HEK293 (cell line): ENCODE measurements around the gene LRRN4CL.

Experiments used
- FEZF1 ChIP-seq: fragments of 450-650 bp; formaldehyde crosslinking; IDR thresholded peaks from 2 replicates; pipeline ENCODE4 v1.5.1; 2016; ENCODE audit warnings: missing biosample characterization, missing genetic modification characterization
- GFI1B ChIP-seq: fragments of 450-650 bp; formaldehyde crosslinking; IDR thresholded peaks from 2 replicates; pipeline ENCODE4 v1.5.1; 2016; ENCODE audit warnings: missing biosample characterization, missing genetic modification characterization
- KLF16 ChIP-seq: fragments of 450-650 bp; formaldehyde crosslinking; IDR thresholded peaks from 2 replicates; pipeline ENCODE4 v1.5.1; 2017; ENCODE audit warnings: missing biosample characterization, missing genetic modification characterization
- PRDM1 ChIP-seq: fragments of 450-650 bp; formaldehyde crosslinking; IDR thresholded peaks from 2 replicates; pipeline ENCODE4; 2016; ENCODE audit warnings: missing biosample characterization, missing genetic modification characterization
- SCRT1 ChIP-seq: fragments of 450-650 bp; formaldehyde crosslinking; IDR thresholded peaks from 2 replicates; pipeline ENCODE4 v1.5.1; 2016; ENCODE audit warnings: missing biosample characterization, missing genetic modification characterization, borderline replicate concordance
- SETDB1 ChIP-seq: IDR thresholded peaks from one replicate; pipeline ENCODE4 v1.6.1; 2017; ENCODE audit warnings: mild to moderate bottlenecking, low read length, moderate library complexity, mixed read lengths; ENCODE audit not compliant: insufficient read length
- TCF7L2 ChIP-seq: IDR thresholded peaks from 2 replicates; pipeline ENCODE4 v1.6.1; 2011; ENCODE audit warnings: low read depth, mild to moderate bottlenecking, inconsistent platforms, low read length, moderate library complexity, borderline replicate concordance
- ZBTB21 ChIP-seq: fragments of 450-650 bp; formaldehyde crosslinking; IDR thresholded peaks from 2 replicates; pipeline ENCODE4 v1.5.1; 2017; ENCODE audit warnings: missing biosample characterization, missing genetic modification characterization
- ZBTB48 ChIP-seq: fragments of 450-650 bp; formaldehyde crosslinking; IDR thresholded peaks from 2 replicates; pipeline ENCODE4 v1.5.1; 2016; ENCODE audit warnings: missing biosample characterization, missing genetic modification characterization
- ZBTB7A ChIP-seq: fragments of 450-650 bp; formaldehyde crosslinking; IDR thresholded peaks from 2 replicates; pipeline ENCODE4 v1.5.1; 2016; ENCODE audit warnings: low read depth, missing biosample characterization, missing genetic modification characterization
- ZFP41 ChIP-seq: fragments of 450-650 bp; formaldehyde crosslinking; IDR thresholded peaks from 2 replicates; pipeline ENCODE4 v1.5.1; 2016; ENCODE audit warnings: missing biosample characterization, missing genetic modification characterization, borderline replicate concordance
- ZNF146 ChIP-seq: fragments of 450-650 bp; formaldehyde crosslinking; IDR thresholded peaks from 2 replicates; pipeline ENCODE4 v1.5.1; 2016; ENCODE audit warnings: missing biosample characterization, missing genetic modification characterization
- ZNF169 ChIP-seq: fragments of 450-650 bp; formaldehyde crosslinking; IDR thresholded peaks from 2 replicates; pipeline ENCODE4 v1.5.1; 2016; ENCODE audit warnings: missing biosample characterization, missing genetic modification characterization
- ZNF214 ChIP-seq: fragments of 450-650 bp; formaldehyde crosslinking; IDR thresholded peaks from 2 replicates; pipeline ENCODE4 v1.5.1; 2017; ENCODE audit warnings: missing biosample characterization, mild to moderate bottlenecking, missing genetic modification characterization, borderline replicate concordance
- ZNF26 ChIP-seq: fragments of 450-650 bp; formaldehyde crosslinking; IDR thresholded peaks from 2 replicates; pipeline ENCODE4 v1.5.1; 2016; ENCODE audit warnings: missing biosample characterization, missing genetic modification characterization
- ZNF600 ChIP-seq: fragments of 450-650 bp; formaldehyde crosslinking; IDR thresholded peaks from 2 replicates; pipeline ENCODE4 v1.5.1; 2016; ENCODE audit warnings: missing biosample characterization, missing genetic modification characterization
- ZNF624 ChIP-seq: fragments of 450-650 bp; formaldehyde crosslinking; IDR thresholded peaks from 2 replicates; pipeline ENCODE4 v1.5.1; 2017; ENCODE audit warnings: missing biosample characterization, missing genetic modification characterization
- ZSCAN30 ChIP-seq: fragments of 450-650 bp; IDR thresholded peaks from 2 replicates; pipeline ENCODE4 v1.5.1; 2018; ENCODE audit warnings: missing biosample characterization, mild to moderate bottlenecking, missing genetic modification characterization, moderate library complexity
- TF ChIP-seq, protein P1 (sequence below): fragments of 450-650 bp; formaldehyde crosslinking; IDR thresholded peaks from 2 replicates; pipeline ENCODE4 v1.5.1; 2016; ENCODE audit warnings: missing biosample characterization, missing genetic modification characterization, borderline replicate concordance
- TF ChIP-seq, protein P2 (sequence below): fragments of 450-650 bp; formaldehyde crosslinking; IDR thresholded peaks from 2 replicates; pipeline ENCODE4 v1.5.1; 2016; ENCODE audit warnings: missing biosample characterization, missing genetic modification characterization
- TF ChIP-seq, protein P3 (sequence below): fragments of 450-650 bp; formaldehyde crosslinking; IDR thresholded peaks from 2 replicates; pipeline ENCODE4 v1.5.1; 2016; ENCODE audit warnings: missing biosample characterization, missing genetic modification characterization, borderline replicate concordance
- TF ChIP-seq, protein P4 (sequence below): fragments of 450-650 bp; formaldehyde crosslinking; IDR thresholded peaks from 2 replicates; pipeline ENCODE4 v1.5.1; 2016; ENCODE audit warnings: missing biosample characterization, missing genetic modification characterization

LRRN4CL gene

GRCh38 chr11:62705880-62706849, 16.8 kb upstream of the LRRN4CL start (continued):
- TF ChIP-seq ZBTB21 (tag by site-specific recombination): no peak
- TF ChIP-seq SETDB1: no peak
- TF ChIP-seq ZBTB48: no peak
- no peak for TF ChIP-seq TCF7L2
- no peak for TF ChIP-seq ZNF26 (tag by site-specific recombination)
- 0 out of 2 replicates have a peak, but pooled peaks have one; percentile 12 for TF ChIP-seq SCRT1 (tag by site-specific recombination)
- TF ChIP-seq ZNF169 (tag by site-specific recombination): no peak
- TF ChIP-seq PRDM1 (tag by site-specific recombination): no peak; the same call in 1 of the 2 replicates
- TF ChIP-seq ZSCAN30 (tag by site-specific recombination): no peak
- no peak for TF ChIP-seq ZNF214 (tag by site-specific recombination)
- no peak for TF ChIP-seq ZNF624 (tag by site-specific recombination)
- TF ChIP-seq KLF16 (tag by site-specific recombination): no peak
- TF ChIP-seq, protein P1, sequence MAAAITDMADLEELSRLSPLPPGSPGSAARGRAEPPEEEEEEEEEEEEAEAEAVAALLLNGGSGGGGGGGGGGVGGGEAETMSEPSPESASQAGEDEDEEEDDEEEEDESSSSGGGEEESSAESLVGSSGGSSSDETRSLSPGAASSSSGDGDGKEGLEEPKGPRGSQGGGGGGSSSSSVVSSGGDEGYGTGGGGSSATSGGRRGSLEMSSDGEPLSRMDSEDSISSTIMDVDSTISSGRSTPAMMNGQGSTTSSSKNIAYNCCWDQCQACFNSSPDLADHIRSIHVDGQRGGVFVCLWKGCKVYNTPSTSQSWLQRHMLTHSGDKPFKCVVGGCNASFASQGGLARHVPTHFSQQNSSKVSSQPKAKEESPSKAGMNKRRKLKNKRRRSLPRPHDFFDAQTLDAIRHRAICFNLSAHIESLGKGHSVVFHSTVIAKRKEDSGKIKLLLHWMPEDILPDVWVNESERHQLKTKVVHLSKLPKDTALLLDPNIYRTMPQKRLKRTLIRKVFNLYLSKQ (tag by site-specific recombination): no peak
- TF ChIP-seq, protein P2, sequence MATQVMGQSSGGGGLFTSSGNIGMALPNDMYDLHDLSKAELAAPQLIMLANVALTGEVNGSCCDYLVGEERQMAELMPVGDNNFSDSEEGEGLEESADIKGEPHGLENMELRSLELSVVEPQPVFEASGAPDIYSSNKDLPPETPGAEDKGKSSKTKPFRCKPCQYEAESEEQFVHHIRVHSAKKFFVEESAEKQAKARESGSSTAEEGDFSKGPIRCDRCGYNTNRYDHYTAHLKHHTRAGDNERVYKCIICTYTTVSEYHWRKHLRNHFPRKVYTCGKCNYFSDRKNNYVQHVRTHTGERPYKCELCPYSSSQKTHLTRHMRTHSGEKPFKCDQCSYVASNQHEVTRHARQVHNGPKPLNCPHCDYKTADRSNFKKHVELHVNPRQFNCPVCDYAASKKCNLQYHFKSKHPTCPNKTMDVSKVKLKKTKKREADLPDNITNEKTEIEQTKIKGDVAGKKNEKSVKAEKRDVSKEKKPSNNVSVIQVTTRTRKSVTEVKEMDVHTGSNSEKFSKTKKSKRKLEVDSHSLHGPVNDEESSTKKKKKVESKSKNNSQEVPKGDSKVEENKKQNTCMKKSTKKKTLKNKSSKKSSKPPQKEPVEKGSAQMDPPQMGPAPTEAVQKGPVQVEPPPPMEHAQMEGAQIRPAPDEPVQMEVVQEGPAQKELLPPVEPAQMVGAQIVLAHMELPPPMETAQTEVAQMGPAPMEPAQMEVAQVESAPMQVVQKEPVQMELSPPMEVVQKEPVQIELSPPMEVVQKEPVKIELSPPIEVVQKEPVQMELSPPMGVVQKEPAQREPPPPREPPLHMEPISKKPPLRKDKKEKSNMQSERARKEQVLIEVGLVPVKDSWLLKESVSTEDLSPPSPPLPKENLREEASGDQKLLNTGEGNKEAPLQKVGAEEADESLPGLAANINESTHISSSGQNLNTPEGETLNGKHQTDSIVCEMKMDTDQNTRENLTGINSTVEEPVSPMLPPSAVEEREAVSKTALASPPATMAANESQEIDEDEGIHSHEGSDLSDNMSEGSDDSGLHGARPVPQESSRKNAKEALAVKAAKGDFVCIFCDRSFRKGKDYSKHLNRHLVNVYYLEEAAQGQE: peak; percentile 32; the same call in 1 of the 2 replicates
- TF ChIP-seq, protein P3, sequence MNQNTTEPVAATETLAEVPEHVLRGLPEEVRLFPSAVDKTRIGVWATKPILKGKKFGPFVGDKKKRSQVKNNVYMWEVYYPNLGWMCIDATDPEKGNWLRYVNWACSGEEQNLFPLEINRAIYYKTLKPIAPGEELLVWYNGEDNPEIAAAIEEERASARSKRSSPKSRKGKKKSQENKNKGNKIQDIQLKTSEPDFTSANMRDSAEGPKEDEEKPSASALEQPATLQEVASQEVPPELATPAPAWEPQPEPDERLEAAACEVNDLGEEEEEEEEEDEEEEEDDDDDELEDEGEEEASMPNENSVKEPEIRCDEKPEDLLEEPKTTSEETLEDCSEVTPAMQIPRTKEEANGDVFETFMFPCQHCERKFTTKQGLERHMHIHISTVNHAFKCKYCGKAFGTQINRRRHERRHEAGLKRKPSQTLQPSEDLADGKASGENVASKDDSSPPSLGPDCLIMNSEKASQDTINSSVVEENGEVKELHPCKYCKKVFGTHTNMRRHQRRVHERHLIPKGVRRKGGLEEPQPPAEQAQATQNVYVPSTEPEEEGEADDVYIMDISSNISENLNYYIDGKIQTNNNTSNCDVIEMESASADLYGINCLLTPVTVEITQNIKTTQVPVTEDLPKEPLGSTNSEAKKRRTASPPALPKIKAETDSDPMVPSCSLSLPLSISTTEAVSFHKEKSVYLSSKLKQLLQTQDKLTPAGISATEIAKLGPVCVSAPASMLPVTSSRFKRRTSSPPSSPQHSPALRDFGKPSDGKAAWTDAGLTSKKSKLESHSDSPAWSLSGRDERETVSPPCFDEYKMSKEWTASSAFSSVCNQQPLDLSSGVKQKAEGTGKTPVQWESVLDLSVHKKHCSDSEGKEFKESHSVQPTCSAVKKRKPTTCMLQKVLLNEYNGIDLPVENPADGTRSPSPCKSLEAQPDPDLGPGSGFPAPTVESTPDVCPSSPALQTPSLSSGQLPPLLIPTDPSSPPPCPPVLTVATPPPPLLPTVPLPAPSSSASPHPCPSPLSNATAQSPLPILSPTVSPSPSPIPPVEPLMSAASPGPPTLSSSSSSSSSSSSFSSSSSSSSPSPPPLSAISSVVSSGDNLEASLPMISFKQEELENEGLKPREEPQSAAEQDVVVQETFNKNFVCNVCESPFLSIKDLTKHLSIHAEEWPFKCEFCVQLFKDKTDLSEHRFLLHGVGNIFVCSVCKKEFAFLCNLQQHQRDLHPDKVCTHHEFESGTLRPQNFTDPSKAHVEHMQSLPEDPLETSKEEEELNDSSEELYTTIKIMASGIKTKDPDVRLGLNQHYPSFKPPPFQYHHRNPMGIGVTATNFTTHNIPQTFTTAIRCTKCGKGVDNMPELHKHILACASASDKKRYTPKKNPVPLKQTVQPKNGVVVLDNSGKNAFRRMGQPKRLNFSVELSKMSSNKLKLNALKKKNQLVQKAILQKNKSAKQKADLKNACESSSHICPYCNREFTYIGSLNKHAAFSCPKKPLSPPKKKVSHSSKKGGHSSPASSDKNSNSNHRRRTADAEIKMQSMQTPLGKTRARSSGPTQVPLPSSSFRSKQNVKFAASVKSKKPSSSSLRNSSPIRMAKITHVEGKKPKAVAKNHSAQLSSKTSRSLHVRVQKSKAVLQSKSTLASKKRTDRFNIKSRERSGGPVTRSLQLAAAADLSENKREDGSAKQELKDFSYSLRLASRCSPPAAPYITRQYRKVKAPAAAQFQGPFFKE (tag by site-specific recombination): no peak
- TF ChIP-seq GFI1B (tag by site-specific recombination): 0 out of 2 replicates have a peak, but pooled peaks have one; percentile 20
- peak; percentile 70 for TF ChIP-seq FEZF1 (tag by site-specific recombination)
- TF ChIP-seq ZNF146 (tag by site-specific recombination): no peak
- TF ChIP-seq, protein P4, sequence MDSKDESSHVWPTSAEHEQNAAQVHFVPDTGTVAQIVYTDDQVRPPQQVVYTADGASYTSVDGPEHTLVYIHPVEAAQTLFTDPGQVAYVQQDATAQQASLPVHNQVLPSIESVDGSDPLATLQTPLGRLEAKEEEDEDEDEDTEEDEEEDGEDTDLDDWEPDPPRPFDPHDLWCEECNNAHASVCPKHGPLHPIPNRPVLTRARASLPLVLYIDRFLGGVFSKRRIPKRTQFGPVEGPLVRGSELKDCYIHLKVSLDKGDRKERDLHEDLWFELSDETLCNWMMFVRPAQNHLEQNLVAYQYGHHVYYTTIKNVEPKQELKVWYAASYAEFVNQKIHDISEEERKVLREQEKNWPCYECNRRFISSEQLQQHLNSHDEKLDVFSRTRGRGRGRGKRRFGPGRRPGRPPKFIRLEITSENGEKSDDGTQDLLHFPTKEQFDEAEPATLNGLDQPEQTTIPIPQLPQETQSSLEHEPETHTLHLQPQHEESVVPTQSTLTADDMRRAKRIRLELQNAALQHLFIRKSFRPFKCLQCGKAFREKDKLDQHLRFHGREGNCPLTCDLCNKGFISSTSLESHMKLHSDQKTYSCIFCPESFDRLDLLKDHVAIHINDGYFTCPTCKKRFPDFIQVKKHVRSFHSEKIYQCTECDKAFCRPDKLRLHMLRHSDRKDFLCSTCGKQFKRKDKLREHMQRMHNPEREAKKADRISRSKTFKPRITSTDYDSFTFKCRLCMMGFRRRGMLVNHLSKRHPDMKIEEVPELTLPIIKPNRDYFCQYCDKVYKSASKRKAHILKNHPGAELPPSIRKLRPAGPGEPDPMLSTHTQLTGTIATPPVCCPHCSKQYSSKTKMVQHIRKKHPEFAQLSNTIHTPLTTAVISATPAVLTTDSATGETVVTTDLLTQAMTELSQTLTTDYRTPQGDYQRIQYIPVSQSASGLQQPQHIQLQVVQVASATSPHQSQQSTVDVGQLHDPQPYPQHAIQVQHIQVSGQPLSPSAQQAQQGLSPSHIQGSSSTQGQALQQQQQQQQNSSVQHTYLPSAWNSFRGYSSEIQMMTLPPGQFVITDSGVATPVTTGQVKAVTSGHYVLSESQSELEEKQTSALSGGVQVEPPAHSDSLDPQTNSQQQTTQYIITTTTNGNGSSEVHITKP (tag by site-specific recombination): peak; percentile 26; the same call in 1 of the 2 replicates
- no peak for TF ChIP-seq ZBTB7A (tag by site-specific recombination)
- TF ChIP-seq ZNF600 (tag by site-specific recombination): no peak
- TF ChIP-seq ZFP41: no peak
